GM18517 (cell line): Measurements from ENCODE around the gene CAMK1D.
"Not testable (repeated sequence)": the region's sequence is repeated elsewhere in the genome, so short reads cannot be mapped to it uniquely, and the experiment has no call there.

Source experiments
- ATAC-seq: cut with Tn5 transposase; IDR thresholded peaks from one replicate; pipeline ENCODE4 v1.9.1; 2021; ENCODE audit warnings: mild to moderate bottlenecking, moderate library complexity; ENCODE audit not compliant: unreplicated experiment

CAMK1D gene

DNA sequence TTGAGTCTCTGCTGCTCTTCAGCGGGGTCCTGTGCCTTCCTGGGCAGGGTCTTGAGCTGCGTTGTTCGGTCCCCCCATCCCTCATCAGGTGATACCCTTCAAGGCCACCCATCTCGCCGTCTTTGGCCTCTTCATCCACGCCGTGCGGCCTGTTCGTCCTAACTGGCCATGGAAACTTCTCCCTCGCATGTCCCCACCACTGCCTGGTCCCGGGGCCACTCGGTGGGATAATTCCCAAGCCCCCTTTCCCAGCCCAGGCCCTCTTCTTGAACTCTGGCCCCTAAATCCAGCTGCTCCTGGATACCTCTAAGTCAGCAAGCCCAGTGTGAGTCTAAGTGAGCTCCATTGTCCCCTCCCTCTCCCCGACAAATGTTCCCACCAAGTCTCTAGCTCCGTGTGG, 74.5 kb downstream of the CAMK1D start:
- ATAC-seq = no peak

DNA sequence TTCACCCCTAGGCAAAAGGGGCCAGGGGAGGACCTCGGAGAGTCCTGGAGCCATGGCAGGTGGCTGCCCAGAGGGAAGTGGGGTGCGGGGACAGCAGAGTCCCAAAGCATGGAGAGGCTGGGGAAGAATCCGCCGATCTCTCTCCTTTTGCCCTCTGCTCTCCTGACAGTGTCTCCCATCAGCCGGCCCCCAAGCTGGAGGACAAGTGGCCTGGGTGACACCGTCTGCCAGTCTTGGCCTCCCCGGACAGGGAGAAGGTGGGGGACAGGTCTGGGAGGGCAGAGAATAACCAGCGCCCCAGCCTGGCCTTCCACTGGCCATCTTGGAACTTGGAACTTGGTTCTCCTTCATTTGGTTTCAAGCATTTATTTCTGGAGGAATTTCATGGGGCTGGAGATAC, 77.9 kb downstream of the CAMK1D start:
- no peak for ATAC-seq

DNA sequence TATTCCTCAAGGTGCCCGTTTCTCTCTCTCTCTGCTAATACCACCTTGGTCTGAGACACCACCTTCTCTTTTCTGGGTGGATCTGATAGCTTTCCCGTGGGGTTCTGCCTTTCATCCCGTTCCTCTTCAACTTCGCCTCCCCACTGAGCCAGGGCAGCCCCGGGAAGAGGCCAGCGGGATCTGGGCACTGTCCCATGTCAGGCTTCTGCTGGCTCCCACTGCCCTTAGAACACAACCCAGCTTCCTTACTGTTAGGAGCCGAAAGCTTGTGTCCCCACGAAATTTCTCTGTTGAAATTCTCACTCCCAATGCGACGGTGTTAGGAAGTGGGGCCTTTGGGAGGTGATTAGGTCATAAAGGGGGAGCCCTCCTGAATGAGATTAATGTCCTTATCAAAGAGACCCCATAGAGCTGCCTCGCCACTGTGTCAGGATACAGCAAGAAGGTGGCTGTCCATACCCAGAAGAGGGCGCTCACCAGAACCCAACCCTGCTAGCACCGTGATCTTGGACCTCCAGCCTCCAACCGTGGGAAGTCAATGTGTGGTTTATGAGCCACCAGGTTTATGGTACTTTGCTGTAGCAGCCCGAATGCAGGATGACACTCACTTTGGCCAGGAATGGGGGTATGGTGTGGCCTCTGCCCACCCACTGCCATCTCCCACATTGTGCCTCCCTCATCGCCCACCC, 79.2 kb downstream of the CAMK1D start:
- ATAC-seq = no peak

DNA sequence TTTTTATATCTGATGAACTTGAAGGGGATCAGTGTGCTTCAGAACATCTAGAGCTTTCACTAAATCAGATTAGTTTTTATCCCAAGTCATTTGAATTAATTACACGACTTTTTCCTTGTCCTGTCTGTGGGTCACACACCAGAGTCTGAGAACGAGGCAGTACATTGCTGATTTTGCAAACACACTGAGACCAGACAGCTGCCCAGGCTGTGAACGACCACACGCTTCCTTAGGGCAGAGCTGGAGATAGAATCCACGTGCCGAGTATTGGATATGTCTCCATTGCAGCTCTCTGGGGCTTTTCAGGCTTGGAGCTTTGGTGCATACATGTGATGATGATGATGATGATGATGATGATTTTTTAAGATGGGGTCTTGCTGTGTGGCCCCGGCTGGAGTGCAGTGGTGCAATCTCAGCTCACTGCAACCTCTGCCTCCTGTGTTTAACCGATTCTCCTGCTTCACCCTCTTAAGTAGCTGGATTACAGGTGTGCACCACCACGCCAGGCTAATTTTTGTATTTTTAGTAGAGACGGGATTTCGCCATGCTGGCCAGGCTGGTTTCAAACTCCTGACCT, 81.1 kb downstream of the CAMK1D start:
- ATAC-seq = no peak

DNA sequence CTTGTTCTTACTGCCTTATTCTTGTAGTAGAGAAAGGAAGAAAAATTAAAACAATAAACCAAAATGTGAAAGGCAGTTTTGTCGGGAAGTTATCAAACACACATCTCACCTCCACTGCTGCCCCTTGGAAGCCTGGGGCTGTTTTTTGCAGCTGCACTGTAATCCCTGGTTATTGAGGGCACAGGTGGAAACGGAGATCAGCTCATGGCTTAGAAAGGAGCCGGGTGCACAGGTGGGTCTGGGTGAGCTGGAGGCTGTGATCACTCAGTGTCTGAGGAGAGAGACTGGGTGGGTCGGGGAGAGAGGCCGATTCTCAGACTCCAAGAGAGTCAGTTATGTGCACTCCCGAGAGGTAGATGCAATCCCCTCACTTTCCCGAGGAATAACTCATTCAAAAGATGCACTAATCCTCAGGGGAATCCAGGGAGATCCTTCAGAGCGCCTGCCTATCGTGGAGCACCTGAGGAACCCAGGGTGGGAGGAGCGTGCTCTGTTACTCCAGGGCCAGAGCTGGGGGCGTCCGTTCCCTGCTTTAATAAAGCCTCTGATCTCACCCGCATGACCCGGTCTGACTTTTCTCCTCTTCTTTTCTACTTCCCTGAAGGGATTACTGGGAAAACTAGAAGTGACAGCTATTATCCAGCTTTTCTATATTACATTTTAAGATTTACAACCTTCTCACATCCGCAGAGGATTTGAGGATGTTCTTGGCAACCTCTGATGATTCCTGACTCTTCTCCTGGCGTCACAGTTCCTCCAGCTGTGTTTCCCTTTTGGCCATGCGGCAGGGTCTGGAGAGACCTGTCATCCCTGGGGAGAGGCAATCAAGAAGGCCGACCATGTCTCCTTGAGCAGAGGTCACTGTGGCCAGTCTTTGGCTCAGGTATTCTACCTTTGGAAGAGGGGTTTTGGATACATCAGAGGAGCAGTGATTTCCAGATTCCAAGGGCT, 82.1 kb downstream of the CAMK1D start:
- no peak for ATAC-seq

DNA sequence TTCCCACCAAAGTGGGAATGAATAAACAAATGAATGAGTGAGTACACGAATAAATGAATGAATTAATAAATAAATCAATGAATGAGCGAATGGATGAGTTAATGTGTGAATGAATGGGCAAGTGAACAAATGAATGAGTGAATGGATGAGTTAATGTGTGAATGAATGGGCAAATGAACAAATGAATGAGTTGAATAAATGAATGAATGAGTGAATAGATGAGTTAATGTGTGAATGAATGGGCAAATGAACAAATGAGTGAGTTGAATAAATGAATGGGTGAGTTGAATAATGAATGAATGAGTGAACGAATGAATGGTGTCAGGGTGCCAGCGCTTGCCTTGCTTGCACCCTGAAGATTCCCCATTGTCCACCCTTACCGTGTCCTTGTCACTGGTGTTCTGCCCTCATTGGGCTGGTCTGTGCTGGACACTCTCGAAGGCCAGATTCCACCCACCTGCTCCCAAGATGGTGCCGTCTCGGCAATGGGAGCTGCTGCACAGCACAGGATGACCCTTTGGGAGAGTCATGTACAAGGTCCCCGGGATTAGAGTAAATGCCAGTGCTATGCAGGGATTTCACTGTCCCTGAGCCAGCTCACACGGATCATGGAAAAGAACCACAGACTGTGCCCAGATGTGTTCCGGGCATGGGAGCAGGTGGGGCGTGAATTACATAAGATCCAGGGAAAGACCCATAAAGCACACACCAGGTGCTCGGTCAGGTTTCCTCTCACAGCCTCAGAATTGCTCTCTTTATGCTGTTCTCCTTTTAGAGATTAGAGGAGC, 83.2 kb downstream of the CAMK1D start:
- no peak for ATAC-seq

DNA sequence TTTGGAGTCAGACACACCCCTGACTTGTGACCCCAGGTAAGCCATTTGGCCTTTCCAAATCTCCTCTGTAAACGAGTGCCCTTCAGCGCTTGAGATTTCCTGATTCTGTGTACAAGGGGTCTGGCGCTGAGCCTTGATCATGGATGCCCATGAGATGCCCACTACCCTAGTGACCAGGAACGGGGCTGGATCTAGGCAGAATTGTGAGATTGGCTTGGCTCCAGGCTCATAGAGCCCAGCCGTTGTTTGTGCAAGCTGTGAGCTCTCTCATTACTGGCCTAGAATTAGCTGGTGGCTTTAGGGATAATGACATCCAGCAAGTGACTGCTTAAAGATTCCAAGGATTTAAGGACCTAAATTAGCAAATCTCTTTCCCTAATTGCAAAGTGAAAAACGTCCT, 84.9 kb downstream of the CAMK1D start:
- ATAC-seq = no peak

DNA sequence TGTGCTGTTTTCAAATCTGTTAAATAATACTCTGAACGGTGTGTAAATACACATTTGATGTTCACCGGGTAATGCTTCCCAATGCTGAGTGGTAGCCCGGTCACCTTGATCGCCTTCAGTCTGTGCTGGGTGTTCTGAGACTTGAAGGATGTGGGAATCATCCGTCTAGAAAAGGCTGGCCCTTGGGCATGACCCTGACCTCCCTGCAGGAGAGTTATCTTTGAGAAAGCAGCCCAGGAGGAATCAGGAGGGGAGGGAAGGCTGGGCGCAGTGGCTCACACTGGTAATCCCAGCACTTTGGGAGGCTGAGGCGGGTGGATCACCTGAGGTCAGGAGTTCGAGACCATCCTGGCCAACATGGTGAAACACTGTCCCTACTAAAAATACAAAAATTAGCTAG, 85.3 kb downstream of the CAMK1D start:
- not testable (repeated sequence) for ATAC-seq

DNA sequence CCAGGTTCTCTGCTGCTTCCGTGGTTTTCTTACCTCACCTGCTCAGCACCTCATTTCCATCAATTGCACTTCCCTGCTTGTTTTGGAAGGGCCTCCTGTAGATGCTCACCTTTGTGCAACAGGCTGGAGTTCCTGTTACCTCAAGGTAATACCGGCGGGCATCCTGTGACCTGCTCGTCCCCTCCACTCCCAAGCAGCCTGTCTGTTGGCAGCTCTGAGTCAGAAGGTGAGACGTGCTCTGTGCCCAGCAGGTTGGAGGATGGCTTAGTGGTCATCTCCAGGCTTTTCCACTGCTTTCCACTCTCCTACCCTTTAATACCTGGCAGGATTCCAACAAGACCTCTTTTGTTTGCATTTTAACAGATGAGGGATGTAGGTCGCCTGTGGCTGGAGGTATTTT, 86.0 kb downstream of the CAMK1D start:
- no peak for ATAC-seq

DNA sequence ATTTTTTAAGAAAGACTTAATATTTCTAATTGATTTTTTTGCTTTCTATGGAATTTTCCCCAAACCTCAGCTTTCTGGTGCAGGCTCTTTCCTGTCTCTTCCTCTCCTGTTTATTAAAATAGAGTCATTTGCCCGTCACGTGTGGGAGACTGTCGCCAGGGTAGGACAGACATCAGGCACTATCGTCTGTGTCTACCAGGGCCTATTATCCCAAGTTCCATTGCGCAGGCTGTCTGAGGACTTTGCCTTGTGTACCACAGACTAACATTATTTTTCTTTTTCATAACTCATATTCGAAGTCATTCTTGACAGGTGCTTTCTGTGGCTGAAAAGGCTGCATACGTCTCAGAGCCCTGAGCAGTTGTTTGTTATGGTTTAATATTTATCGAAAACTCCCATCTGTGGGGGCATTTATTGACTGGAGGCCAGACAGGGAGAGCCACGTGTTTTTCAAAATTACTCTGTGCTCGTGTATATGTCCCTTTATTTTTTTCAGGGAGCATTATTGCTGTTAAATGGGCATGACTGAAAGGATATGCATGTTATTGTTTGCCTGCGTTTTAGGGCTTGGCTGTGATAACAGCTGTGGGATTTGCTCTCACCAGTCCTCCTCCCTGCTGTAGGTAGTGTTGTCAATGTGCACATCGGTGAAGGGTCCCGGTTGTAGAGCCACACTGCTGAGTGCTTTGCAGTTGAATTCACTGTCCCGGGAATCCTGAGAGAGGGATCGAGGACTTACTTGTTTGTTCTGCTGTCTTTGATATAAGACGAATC, 89.8 kb downstream of the CAMK1D start:
- no peak for ATAC-seq

DNA sequence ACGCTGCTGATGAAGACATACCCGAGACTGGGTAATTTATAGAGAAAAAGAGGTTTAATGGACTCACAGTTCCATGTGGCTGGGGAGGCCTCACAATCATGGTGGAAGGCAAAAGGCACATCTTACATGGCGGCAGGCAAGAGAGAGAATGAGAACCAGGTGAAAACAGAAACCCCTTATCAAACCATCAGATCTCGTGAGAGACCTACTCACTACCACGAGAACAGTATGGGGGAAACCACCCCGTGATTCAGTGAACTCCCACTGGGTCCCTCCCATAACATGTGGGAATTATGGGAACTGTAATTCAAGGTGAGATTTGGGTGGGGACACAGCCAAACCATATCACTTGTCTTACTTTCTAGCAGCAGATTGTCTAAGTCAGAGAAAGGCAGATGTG, 90.4 kb downstream of the CAMK1D start:
- not testable (repeated sequence) for ATAC-seq

DNA sequence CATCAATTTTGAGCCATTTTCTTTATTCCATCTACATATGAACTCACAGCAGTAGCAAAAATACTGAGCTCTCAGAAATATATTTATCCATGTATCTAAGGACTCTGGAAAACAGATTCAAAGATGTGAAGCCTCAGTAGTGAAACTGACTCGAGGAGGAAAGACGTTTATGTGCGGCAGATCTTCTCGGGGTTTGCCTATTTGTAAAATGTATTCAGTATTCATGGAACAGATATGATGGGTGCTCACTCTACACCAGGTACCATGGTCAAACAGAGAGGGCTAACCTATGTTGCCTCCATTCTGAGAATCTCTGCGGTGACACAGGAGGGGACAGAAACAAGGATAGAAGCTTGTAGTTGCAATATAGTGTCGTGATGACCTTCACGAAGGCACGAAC, 93.7 kb downstream of the CAMK1D start:
- ATAC-seq = no peak

DNA sequence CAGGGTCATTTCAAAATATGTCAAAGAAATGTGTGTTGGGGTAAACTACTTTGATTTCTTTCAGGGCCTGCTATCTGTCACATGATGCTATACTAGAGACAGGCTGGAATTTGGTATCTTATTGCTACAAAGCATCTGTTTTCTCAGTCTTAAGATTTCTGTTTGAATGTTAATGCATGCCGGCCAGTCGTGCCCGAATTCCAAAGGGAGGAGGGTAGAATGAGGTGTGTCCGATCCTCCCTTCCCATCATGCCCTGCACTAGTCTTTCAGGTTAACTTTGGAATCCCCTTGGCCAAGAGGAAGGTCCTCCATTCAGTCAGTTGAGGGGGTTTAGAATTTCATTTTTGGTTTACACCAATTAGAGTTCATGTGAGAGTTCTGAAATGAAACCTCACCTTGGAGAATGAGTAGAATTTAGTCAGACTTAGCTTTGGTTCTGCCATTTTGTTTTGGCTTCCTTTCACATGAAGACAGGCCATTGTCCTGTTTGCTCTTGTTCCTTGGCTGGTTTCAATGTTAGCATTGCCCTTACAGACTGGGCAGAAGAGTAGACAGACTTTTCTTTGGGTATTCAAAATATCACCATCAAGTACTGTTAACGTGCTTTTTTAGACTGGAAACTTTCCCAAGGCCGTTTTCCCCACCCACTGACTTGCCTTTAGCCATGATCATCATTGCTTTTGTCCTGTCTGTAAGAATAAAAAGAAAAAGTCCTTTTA, 95.8 kb downstream of the CAMK1D start:
- no peak for ATAC-seq

DNA sequence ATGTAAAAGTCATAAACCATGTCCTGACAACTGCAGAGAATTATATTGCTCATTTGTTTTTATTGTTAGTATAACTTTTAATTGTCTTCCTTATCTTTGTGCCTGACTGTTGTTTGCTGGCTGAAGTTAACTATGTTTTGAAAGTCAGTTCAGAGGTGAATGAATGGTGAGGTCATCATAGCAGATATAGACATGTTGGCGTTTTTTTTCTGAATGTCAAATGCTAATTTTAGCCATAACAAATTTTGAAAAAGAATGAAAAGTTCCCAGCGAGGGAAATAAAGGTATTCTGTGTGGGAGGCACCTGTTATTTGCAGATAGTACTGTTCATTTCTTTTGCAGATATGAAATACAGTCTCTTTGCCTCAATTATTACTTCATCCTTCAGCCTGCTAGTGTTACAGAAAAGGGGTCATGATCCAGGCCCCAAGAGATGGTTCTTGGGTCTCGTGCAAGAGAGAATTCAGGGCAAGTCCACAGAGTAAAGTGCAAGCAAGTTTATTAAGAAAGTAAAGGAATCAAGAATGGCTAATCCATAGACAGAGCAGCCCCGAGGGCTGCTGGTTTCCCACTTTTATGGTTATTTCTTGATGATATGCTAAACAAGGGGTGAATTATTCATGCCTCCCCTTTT, 96.5 kb downstream of the CAMK1D start:
- no peak for ATAC-seq

DNA sequence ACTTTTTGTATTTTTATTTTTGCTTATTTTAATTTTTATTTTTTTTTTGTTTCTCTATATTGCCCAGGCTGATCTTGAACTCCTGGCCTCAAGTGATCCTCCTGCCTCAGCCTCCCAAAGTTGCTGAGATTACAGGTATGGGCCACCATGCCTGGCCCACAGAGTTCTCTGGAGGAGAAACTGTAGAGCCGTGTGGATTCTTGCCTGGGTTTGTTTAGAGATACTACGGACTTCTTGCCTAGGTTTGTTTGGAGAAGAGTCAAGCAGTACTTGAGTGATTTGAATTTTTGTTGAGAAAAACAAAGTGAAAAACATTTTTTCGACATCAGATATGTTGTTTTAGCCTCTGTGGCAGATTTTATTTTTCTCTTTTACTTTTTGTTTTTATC, 99.0 kb downstream of the CAMK1D start:
- no peak for ATAC-seq

DNA sequence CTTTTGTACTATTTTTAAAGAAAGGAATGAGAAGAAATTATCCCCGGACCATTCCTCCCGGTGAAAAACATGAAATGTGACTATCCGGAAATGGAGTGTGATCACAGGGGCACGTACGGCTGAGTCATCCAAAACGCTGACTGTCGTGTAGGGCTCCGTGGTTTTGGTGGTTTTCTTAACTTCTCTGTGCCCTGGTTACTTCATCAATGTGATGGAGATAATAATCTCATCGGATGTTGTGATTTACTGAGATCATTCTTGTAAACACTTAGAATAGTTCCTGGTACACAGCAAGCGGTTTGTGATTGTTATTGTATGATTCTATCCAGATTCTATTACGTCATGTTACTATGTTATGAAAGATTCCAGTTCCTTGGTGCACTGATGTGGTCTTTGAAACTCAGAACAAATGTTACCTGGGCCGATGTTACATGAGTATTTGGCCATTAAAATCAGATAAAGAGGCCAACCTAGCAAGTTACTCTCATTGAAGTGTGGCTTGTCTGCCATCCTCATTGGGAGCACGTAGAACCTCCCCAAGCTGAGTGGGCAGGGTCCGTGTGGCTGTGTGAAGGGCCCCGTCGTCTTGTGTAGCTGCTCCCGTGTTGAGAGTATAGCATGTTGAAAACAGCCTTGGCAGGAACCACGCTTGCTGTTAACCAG, 99.5 kb downstream of the CAMK1D start:
- peak; percentile 79 for ATAC-seq

DNA sequence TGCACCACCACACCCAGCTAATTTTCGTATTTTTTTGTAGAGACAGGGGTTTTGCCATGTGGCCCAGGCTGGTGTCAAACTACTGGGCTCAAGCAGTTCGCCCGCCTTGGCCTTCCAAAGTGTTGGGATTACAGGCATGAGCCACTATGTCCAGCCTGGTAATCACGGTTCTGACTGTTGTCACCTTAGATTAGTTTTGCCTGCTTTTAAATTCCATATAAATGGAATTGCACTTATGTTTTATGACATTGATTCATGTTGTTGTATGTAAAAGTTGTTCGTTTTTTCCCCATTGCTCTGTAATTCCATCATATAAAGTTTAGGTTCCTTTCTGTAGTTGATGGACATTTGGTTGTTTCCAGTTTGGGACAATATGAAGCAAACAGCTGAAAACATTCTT, 106.0 kb downstream of the CAMK1D start:
- no peak for ATAC-seq

DNA sequence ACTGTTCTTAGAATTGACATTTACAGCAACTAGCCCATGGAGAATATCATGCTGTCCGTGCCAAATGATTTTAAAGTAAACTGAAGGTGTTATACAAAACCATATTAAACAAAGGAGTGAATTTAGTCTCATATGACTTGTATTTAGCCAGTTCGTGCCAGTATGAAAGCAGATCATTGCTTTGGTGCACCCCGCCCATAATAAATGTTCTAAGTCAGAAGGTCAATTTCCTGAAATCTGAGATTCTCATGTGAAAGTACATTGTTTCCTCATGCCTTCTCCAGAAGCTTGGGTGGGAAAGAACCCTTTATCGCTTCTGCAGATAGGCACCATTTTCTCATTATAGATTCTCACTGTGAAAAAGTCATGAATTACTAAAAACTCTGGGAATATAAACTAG, 106.4 kb downstream of the CAMK1D start:
- ATAC-seq = no peak

DNA sequence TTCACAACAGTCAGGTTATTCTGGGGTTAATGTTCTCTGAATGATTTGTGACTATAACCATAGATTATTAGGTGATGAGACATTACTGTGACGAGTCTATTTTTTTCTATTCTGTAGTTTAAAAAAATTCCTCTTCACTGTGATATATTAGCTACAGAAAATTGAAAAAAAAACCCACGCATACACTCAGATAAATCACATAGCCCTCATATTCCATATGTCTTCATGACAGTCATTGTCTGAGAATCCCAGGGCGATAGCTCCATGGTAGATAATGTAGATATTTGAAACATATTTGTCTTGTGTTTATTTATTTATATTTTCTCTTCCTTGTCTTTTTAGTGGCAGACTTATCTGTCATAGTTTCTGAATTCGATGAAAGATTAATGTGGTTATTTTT, 110.0 kb downstream of the CAMK1D start:
- no peak for ATAC-seq
